Erythroblast (primary cell): ENCODE measurements around the gene ZFP14.

Experiments used
- GATA1 ChIP-seq: IDR thresholded peaks from 2 replicates; pipeline ENCODE4 v1.6.1; 2011; ENCODE audit warnings: low read depth, mild to moderate bottlenecking, control low read depth, low read length, moderate library complexity
- POLR2A ChIP-seq: IDR thresholded peaks from 2 replicates; pipeline ENCODE4 v1.6.1; 2011; ENCODE audit warnings: mild to moderate bottlenecking, low read length

DNA sequence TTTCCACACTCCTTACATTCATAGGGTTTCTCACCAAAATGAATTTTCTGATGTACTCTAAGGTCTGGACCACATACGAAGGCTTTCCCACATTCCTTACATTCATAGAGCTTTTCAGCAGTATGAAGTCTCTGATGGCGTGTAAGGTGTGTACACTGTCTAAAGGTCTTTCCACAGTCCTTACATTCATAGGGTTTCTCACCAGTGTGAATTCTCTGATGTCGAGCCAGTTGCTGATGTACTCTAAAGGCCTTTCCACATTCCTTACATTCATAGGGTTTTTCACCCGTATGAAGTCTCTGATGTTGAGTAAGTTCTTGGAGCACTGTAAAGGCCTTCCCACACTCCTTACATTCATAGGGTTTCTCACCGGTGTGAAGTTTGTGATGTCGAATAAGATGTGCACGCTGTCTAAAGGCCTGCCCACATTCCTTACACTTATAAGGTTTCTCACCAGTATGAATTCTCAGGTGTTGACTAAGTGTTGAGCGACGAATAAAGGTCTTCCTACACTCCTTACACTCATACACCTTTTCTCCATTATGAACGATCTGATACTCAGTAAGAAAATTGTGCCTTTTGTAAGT, 38.1 kb downstream of the ZFP14 start:
- TF ChIP-seq POLR2A (no peak), GATA1 (no peak)
